Measurements from ENCODE around the gene MRGPRX2.

MRGPRX2 gene

DNA sequence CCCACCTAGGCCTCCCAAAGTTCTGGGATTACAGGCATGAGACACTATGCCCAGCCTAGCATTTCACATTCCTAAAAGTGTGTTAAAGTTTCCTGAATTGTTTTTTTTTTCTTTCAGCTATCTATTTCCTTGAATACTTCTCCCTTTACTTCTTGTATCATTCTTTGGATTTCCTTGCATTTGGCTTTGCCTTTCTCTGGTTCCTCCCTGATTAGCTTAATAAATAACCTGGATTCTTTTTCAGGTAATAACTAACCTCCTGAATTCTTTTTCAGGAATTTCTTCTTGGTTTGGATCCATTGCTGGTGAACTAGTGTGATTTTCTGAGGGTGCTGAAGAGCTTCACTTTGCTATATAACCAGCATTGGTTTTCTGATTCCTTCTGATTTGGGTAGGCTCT is 47.9 kb downstream of the MRGPRX2 start:
- DNase-seq (ENCODE audit: low read depth in 2 of 2, low spot score in 1 of 2) = no peak
